Measurements from ENCODE around the gene NUP62. TPM values are rescaled to one million over a fixed set of nuclear protein-coding genes. Genes with fewer than 3 reads are reported as not detected.

Gene NUP62
- total and polyA plus RNA-seq, 2 of the 8 experiments (the other 6 are each of a cell fraction or from before 2014, with no cell fraction given): 50.0 to 107 TPM

GRCh38 chr19:49936549-49936948 lies 7.2 kb upstream of the NUP62 start (continued):
- TF ChIP-seq CHD7 (IDR thresholded peaks at IDR 0.05; ENCODE audit: insufficient replicate concordance, low read length) (no peak), TBP (IDR thresholded peaks at IDR 0.05; ENCODE audit: low read depth, low read length) (no peak), GTF2F1 (IDR thresholded peaks at IDR 0.05; ENCODE audit: borderline replicate concordance, low read depth, low read length) (no peak), HDAC2 (IDR thresholded peaks at IDR 0.05; ENCODE audit: borderline replicate concordance in 1 of 2, low read depth in 2 of 2, low read length in 2 of 2) (no peak), CHD2 (IDR thresholded peaks at IDR 0.05; ENCODE audit: low read length) (no peak)

Measured in H1 (cell line).